Spleen (tissue), 7 donors: ENCODE results near the gene LPO.

Experiments
- POLR2A ChIP-seq, 3 donors: fragments of 450-650 bp; IDR thresholded peaks; one replicate each; pipeline ENCODE4 v1.5.1; 2017; ENCODE audit warnings: antibody characterized with exemption in 3 of 3, mild to moderate bottlenecking in 1 of 3
- TF ChIP-seq, protein P1 (sequence below), 11 experiments: fragments of 200-600 bp in 7 of 11; fragments of 450-650 bp in 4 of 11; sonication (generic) in 4 of 11; IDR thresholded peaks in 8 of 11; conservative IDR thresholded peaks in 3 of 11; 1 replicate in 7 of 11; 2 replicates in 4 of 11; pipeline versions ENCODE4 v1.4.0 to v1.8.0; 2016 to 2021; ENCODE audit warnings: antibody characterized with exemption in 11 of 11, inconsistent platforms in 4 of 11, mild to moderate bottlenecking in 1 of 11
- donor health status: DM: no; HTN: no; CAD: no; lungs with moderate emphysema.
- donor health status: DM: no; HTN: no; CAD: no.
- donor health status: DM: no; HTN: no; CAD: no.

DNA sequence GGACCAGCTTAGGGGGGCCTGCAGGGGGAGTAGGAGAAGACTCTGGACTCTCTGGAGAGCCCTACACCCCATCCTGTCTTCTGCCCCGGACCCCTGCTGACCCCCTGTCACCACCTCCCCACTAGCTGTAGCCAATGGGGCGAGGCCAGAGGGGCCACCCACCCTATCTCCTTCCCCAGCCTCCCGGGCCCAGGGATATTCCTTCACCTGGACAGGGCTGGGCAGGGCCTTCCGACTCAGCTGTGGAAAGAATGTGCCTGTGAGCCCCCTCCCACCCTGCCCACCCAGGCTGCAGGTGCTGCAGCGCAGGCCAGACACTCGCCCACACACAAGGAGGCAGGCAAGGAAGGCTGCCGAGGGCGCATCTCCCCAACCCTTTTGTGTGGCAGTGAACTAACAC lies 67.2 kb downstream of the LPO start:
- TF ChIP-seq, protein P1, sequence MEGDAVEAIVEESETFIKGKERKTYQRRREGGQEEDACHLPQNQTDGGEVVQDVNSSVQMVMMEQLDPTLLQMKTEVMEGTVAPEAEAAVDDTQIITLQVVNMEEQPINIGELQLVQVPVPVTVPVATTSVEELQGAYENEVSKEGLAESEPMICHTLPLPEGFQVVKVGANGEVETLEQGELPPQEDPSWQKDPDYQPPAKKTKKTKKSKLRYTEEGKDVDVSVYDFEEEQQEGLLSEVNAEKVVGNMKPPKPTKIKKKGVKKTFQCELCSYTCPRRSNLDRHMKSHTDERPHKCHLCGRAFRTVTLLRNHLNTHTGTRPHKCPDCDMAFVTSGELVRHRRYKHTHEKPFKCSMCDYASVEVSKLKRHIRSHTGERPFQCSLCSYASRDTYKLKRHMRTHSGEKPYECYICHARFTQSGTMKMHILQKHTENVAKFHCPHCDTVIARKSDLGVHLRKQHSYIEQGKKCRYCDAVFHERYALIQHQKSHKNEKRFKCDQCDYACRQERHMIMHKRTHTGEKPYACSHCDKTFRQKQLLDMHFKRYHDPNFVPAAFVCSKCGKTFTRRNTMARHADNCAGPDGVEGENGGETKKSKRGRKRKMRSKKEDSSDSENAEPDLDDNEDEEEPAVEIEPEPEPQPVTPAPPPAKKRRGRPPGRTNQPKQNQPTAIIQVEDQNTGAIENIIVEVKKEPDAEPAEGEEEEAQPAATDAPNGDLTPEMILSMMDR (IDR thresholded peaks at IDR 0.05 in 8 of 11, conservative IDR thresholded peaks at IDR 0.05 in 3 of 11), result no peak
- TF ChIP-seq POLR2A (IDR thresholded peaks at IDR 0.05), result no peak
